ENCODE data around the gene AP3B1.

DNA sequence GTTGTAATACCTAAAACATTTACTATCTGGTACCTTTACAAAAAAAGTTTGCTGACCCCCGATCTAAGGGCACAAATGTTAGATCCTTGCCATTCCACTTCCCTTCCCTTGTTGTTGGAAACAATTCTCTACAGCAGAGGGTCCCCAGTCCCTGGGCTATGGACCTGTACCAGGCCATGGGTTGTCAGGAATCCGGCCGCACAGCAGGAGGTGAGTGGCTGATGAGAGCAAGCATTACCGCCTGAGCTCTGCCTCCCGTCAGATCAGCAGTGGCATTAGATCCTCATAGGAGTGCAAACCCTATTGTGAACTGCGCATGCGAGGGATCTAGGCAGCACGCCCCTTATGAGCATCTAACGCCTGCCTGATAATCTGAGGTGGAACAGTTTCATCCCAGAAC, 248.5 kb downstream of the AP3B1 start:
- TF ChIP-seq, protein P1, sequence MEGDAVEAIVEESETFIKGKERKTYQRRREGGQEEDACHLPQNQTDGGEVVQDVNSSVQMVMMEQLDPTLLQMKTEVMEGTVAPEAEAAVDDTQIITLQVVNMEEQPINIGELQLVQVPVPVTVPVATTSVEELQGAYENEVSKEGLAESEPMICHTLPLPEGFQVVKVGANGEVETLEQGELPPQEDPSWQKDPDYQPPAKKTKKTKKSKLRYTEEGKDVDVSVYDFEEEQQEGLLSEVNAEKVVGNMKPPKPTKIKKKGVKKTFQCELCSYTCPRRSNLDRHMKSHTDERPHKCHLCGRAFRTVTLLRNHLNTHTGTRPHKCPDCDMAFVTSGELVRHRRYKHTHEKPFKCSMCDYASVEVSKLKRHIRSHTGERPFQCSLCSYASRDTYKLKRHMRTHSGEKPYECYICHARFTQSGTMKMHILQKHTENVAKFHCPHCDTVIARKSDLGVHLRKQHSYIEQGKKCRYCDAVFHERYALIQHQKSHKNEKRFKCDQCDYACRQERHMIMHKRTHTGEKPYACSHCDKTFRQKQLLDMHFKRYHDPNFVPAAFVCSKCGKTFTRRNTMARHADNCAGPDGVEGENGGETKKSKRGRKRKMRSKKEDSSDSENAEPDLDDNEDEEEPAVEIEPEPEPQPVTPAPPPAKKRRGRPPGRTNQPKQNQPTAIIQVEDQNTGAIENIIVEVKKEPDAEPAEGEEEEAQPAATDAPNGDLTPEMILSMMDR (conservative IDR thresholded peaks at IDR 0.05 in 1 of 2, IDR thresholded peaks at IDR 0.05 in 1 of 2; ENCODE audit: extremely low read depth in 1 of 2, insufficient read depth in 1 of 2, low read depth in 1 of 2, low read length in 2 of 2): no peak
- no peak for TF ChIP-seq EZH2 (IDR thresholded peaks at IDR 0.05; ENCODE audit: borderline replicate concordance, low read length)
